Medulla oblongata (tissue), 1 donor: Measurements from ENCODE around the gene SPEF1.

Experiments
- DNase-seq: peaks from one replicate; pipeline ENCODE4 v3.0.0-alpha.2; 2015; ENCODE audit errors: extremely low spot score

Gene SPEF1

DNA sequence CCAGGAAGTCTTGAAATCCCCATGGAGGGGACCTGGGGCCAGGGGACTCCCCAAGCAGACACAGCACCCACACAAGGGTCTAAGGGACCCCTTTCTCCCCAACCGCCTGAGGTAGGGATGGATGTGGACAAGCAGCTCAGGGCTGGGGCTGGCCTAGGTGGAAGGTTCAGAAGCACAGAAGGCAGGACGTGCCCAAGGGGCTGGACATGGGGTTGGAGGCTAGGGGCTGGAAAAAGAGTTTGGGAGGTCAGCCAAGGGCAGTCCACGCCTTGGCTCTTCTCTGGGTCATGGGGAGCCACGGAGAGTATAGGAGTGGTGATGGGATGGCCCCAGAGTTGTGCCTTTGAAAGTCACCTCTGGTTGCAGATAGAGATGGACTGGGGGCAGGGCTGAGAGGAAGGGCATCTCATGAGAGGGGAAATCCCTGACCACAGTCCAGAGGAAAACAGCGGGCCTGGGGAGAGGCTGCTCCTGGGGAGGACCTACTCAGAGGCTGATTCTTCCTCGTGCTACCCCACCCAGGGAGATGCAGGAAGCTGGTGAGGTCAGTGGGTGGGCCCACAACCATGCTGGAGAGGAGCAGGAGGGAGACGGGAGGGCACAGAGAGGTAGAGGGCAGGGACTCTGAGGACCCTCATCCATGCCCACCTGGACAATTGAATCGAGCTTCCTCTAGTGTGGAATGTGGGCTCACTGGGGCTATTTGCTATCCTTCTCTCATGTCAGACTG lies 51.3 kb downstream of the SPEF1 start:
- no peak for DNase-seq

- DNase-seq = no peak
Observed at GRCh38 chr20:3729378-3729777, 51.9 kb downstream of the SPEF1 start.

GRCh38 chr20:3728876-3729275 lies 52.4 kb downstream of the SPEF1 start:
- DNase-seq = no peak

GRCh38 chr20:3728354-3728753 lies 52.9 kb downstream of the SPEF1 start:
- DNase-seq = no peak
